HG03460 (cell line): ENCODE data around the gene ZGLP1.

Experiments
- ATAC-seq: cut with Tn5 transposase; IDR thresholded peaks from one replicate; pipeline ENCODE4 v1.9.1; 2021; ENCODE audit not compliant: unreplicated experiment

Gene ZGLP1

DNA sequence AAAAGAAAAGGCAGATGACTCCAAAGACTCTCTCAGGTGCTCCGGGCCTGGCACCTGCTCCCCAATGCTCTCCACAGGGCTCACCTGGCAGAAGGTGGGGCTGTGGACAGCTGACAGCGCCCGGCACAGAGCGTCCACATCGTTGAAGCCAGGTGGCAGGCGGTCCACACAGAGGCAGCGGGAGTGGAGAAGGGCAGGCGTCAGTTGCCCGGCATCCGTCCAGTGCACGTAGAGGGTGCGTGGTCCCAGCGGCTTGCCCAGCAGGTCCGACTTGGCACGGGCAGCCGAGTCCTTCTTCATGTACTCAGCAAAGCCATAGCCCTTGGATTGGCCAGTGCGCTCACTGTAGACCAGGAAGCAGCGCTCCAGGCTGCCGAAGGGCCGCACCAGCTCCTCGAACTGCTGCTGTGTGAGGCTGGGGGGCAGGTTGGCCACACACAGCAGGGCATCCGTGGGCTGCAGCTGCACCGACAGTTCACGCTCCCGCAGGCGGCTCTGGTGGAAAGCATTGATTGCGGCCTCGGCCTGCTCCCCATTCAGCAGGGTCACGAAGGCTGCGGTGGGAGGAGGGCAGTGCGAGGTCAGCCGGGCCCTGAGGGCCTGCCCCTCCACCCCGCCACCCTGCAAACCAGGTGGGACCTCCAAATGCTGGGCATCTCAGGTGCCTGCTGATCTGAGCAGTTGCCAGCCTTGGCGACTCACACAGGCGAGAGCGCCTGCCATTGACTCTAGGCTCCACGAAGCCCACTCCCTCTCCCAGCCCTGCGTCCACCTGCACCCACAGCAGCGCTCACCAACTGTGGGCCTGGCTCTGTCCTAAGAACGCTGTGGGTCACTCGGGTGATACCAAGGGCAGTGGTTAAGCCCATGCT is 19.2 kb upstream of the ZGLP1 start:
- no peak for ATAC-seq

DNA sequence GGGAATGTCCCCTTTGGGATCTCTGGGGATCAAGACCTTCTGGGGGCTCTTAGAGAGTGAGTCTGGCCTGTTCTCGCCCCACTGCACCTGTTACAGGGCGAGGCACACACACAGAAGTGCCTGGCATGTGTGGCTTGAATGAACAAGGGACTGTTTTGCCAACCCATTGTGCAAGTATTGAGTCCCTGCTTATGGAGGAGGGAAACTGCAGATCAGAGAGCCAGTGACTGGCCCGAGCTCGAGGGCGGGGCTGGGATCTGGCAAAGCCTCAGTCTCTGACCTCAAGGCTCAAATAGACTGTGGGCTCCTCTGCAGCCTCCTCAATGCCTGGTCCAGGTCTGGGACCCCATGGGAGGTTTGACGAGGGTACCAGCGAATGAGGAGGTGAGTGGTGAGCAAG is 18.2 kb upstream of the ZGLP1 start:
- ATAC-seq = no peak

DNA sequence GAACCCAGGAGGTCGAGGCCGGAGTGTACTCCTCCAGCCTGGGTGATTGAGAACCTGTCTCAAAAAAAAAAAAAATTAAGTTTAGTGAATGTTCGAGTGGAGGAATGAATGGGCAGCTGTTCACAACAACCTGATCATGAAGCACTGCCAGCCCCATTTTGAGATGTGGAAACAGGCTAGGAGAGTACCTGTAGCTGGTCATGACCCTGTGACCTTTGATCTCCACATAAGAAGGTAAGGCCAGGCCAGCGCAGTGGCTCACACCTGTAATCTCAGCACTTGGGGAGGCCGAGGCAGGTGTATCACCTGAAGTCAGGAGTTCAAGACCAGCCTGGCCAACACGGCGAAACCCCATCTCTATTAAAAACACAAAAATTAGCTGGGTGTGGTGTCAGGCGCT is 16.1 kb upstream of the ZGLP1 start:
- no peak for ATAC-seq

- ATAC-seq = no peak
These were observed 12.5 kb upstream of the ZGLP1 start for GRCh38 chr19:10321874-10322835.

DNA sequence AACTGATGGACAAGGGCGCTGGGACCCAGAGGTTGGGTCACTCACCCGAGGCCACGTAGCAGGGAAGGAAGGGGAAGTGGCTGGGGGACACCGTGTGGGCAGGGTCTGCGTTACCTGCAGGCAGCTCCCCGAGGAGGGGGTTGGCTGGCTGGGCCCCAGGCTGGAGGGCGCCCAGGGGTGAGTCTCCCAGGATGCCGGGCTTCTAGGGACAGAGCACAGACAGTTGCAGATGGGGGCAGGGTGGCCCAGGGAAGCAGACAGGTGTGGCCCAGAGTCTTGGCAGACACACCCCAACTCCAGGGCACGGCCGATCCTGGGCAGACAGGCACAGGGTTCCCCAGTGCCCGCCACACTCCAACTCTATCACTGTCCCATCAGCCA is 11.8 kb upstream of the ZGLP1 start:
- no peak for ATAC-seq

DNA sequence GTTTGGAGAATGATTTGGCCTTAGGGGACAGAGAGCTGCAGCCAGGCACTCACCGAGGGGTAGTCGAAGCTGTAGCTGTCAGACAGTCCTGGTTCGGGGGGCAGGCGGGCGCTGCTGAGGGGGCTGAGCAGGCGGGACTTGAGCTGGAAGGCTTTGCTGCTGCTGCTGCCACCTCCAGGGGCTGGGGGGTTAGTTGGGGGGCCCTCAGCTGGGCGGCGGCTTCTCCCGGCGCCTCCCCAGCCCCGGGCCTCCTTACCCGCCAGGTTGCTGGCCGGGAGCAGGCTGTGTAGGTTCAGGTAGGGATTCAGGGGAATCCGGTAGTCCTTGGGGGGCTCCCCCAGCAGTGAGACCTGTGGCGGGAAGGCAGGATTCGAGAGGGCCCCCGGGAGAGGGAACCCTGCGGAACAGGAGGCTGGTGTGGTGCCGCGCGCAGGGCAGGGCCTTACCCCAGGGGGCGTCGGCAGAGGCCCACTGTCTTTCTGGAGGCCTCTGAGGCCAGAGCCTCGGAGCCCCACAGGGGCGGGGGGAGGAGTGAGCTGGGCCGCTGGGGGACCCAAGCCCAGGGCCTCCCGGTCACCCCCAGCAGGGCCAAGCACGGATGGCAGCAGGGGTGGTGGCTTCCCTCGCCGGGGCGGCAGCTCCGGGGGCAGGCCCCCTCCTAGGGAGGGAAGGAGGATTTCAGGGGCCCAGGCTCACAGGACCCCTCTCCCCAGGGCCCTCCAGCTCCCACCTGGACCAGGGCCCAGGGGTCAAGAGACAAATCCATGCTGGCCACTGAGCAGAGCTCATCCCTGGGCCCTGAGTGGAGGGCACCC is 11.2 kb upstream of the ZGLP1 start:
- no peak for ATAC-seq

DNA sequence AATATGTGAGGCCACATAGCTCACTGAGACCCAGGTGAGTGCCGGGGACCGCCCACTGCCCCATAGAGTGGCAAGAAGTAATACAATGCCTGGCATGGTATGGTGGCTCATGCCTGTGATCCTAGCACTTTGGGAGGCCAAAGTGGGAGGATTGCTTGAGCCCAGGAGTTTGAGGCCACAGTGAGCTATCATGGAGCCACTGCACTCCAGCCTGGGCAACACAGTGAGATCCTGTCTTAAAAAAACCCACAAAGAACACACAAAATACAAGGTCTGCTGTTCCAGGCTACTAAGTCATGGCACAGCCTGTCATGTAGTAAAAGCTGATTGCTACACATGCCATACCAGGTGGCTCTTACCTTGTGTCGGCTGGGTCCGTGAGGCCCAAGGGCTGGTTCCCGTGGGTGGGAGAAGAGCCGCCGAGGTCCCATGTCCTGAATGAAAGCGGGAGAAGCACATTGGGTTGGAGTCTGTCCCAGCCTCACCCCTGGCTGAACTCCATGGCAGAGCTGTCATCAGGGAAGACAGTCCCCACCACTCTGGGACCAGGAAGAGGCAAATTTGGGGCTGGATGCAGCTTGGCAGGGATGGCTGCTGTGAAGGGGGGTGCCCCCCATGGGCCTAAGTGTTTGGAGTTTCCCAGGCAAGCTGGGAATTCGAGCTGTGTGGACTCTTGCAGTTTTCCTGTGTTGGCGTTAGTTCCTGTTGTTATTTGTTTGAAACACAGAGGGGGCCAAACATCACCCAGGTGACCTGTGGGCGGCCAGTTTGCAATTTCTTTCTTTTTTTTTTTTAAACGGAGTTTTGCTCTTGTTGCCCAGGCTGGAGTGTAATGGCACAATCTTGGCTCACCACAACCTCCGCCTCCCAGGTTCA is 9.4 kb upstream of the ZGLP1 start:
- no peak for ATAC-seq

DNA sequence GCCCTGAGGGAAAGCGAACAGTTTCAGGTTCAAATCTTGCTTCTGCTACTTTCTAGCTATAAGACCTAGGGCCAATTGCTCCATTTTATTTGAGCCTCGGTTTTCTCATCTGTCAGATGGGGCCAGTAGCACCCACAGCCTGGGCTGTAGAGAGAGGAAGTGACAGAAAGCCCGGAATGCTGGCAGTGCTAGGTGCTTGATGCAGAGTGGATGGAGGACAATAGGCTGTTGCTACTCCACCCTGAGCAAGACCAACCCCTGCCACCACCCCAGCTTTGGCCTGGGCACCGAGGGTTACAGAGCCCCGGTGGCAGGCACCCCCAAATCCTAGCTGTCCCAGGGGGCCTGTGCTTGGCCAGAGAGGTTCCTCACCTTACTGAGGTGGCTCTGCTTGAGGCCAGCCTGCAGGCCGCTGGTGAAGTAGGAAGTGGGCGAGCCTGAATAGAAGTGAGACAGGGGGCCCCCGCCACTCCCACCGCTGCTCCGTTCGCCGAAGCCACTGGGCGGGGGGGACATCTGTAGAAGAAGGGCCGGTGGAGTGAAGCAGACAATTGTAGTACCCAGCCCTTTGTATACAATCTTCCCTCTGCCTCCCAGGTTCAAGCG is 8.3 kb upstream of the ZGLP1 start:
- ATAC-seq = no peak

DNA sequence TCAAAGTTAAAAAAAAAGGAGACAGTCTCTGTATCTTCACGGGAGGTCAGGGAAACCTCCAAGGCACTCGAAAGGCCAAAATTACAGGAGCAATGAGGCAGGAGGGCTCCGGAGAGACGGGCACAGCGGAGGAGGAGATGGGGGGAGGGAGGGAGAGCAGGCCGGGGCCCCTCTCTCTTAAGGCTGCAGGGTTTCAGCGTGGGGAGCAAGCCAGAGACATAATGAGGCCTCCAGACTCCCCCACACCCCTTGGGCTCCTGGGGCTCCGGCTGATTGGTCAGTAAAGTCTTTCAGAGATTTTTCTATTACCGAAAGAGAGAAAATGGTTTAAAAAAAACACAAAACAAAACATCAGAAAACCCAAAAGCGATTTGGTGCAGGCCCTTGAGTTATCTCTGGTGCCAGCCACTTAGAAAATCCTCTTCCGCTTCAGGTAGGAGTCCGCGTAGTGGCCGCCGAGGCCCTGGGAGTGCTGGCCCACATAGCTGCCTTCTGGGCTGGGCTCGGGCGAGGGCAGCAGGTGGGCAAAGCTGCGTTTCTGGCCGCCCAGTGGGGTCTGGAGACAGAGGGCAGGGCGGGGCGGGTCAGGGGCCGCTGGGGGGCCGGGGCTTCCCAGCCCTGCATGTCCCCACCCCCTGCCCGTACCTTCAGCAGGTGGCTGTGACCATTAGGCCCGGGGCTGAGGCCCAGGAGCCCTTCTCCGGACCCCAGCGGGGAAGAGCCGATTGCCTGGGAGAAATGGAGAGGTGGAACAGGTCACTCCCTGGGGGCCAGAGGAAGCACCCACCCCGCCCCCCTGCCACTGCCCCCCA is 7.6 kb upstream of the ZGLP1 start:
- ATAC-seq = no peak

DNA sequence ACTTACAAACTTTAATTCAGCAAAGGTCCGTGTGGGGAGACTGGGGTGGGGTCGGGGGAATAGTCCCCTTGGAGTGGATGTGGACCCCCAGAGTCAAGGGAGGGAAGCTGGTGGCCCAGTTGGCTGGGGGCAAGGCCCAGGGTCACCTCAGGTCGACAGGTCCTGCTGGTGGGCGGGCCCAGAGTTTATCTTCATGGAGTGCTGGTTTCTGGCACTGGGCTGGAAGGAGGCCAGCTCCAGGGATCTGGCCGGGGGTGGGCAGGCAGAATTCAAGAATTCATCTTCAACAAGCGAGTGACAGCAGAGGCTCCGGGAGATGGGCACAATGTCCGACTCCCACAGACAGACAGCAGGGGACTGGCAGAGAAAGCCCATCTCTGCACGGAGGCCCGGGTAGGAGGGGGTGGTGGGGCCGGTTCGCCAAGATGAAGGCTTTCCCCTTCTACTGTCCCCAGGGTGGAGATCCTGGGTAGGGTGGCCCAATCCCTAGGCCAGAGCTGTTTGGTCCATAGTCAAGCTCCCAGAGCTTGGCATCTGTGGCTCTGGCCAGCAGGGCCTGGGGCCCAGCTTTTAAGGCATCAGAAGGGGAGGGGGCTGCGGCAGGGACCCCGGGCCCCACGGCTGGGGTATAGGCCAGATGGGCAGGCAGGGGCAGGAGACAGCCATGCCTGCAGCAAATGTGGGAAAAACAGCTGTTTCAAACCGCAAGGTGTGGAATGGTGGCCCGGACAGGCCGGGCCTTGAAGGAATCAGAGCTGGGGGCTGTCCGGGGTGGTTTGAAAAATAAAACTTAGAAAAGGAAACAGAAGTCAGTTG is 6.8 kb upstream of the ZGLP1 start:
- no peak for ATAC-seq

DNA sequence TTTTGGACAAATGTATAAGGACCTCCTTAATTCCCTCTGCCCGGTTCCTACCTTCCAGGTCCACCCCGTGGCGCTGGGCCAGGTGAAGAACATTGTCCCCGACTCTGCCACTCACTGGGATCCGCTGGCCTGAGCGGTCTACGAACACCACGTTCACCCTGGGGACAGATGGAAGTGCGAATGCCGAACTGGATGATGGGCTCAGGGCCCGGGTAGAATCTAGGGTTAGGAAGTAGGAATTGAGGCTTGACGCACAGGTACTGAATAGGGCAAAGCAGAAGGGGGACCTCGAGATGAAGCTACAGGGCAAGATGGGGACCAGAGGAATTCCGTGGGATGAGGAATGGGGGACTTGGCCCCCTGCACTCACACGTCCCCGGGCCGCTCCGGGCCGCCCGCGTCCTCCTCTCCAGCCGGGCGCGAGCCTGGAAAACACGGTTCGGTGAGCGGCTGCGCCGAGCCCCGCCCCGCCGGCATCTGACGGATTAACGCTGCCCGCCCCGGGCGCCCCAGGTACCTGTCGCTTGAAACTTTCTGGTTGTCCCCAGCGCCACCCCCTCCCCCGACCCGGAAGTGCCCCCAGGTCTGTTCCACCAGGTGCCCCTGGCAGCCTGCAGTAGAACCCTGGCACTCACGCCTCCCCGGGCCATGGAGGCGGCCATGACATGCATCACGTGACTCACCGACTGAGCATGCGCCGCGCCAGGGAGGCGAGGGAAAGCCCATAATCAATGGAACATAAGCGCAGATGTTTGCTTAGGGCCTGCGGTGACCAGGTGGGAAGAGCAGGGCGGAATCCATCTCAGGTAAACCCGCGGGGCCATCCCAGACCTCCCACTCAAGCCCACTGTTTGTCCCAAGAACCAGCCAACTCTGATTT is 6.0 kb upstream of the ZGLP1 start, which contains the start of gene FDX2:
TSS of gene FDX2 (minus strand) at position 681 of the 880 bp plus-strand sequence. CDS start at position 662, 19 bp downstream.
- ATAC-seq = no peak

GRCh38 chr19:10306327-10306726 is 3.3 kb downstream of the ZGLP1 start:
- ATAC-seq = no peak

- no peak for ATAC-seq
These were observed 4.3 kb downstream of the ZGLP1 start for GRCh38 chr19:10305139-10305806.

GRCh38 chr19:10299545-10300458 is 9.8 kb downstream of the ZGLP1 start:
- no peak for ATAC-seq

- no peak for ATAC-seq
These were observed 13.6 kb downstream of the ZGLP1 start for GRCh38 chr19:10295847-10296591.
